Astrocyte (in vitro differentiated cells and primary cell): Measurements from ENCODE around the gene WIZ. TPM values are rescaled to one million over a fixed set of nuclear protein-coding genes. Genes with fewer than 3 reads are reported as not detected.

Source experiments
- DNase-seq: peaks from one replicate; pipeline ENCODE4 v3.0.0-alpha.2; 2010; ENCODE audit warnings: low read depth
- FAIRE-seq: peaks from 2 replicates; lab custom pipeline; 2011; peaks lifted over from hg19 to GRCh38; lab: Jason Lieb, UNC
- H2AFZ ChIP-seq: 2 replicates; pipeline ENCODE4 v1.6.0; 2012; ENCODE audit warnings: low read depth, low read length, inconsistent platforms
- H3K27ac ChIP-seq: 2 replicates; pipeline ENCODE4 v1.5.1; 2011; ENCODE audit warnings: low read depth, low read length, inconsistent platforms
- H3K27me3 ChIP-seq: 2 replicates; pipeline ENCODE4 v1.6.0; 2011; ENCODE audit warnings: low read length, inconsistent platforms; ENCODE audit not compliant: insufficient read depth
- H3K36me3 ChIP-seq: 2 replicates; pipeline ENCODE4 v1.5.1; 2011; ENCODE audit warnings: low read length, inconsistent platforms; ENCODE audit not compliant: insufficient read depth
- H3K4me1 ChIP-seq: 2 replicates; pipeline ENCODE4 v1.5.1; 2011; ENCODE audit warnings: low read length, inconsistent platforms; ENCODE audit not compliant: insufficient read depth
- H3K4me2 ChIP-seq: 2 replicates; pipeline ENCODE4 v1.6.0; 2012; ENCODE audit warnings: low read length, inconsistent platforms
- H3K4me3 ChIP-seq: 2 replicates; pipeline ENCODE4 v1.5.1; 2011; ENCODE audit warnings: low read depth, mild to moderate bottlenecking, low read length, inconsistent platforms; ENCODE audit not compliant: insufficient read depth
- H3K79me2 ChIP-seq: 2 replicates; pipeline ENCODE4 v1.6.0; 2012; ENCODE audit warnings: mild to moderate bottlenecking, low read length, inconsistent platforms; ENCODE audit not compliant: insufficient read depth
- H3K9ac ChIP-seq: 2 replicates; pipeline ENCODE4 v1.6.0; 2012; ENCODE audit warnings: mild to moderate bottlenecking, low read length, inconsistent platforms
- H3K9me3 ChIP-seq: 2 replicates; pipeline ENCODE4 v1.5.1; 2012; ENCODE audit warnings: low read depth, mild to moderate bottlenecking, low read length, inconsistent platforms; ENCODE audit not compliant: insufficient read depth
- H4K20me1 ChIP-seq: 2 replicates; pipeline ENCODE4 v1.6.0; 2012; ENCODE audit warnings: low read length, inconsistent platforms; ENCODE audit not compliant: insufficient read depth
- H3K27ac Mint-ChIP-seq: one replicate; pipeline ENCODE4 v1.8.0; 2021; ENCODE audit warnings: mild to moderate bottlenecking, mixed read lengths; ENCODE audit not compliant: unreplicated experiment
- H3K27me3 Mint-ChIP-seq: one replicate; pipeline ENCODE4 v1.8.0; 2021; ENCODE audit warnings: low read depth, mixed read lengths; ENCODE audit not compliant: unreplicated experiment
- H3K36me3 Mint-ChIP-seq: one replicate; pipeline ENCODE4 v1.8.0; 2021; ENCODE audit warnings: low read depth, mixed read lengths; ENCODE audit not compliant: unreplicated experiment
- H3K4me1 Mint-ChIP-seq: one replicate; pipeline ENCODE4 v1.8.0; 2021; ENCODE audit warnings: low read depth, mixed read lengths; ENCODE audit not compliant: unreplicated experiment
- H3K4me3 Mint-ChIP-seq: one replicate; pipeline ENCODE4 v1.8.0; 2021; ENCODE audit warnings: mild to moderate bottlenecking, moderate library complexity, mixed read lengths; ENCODE audit not compliant: unreplicated experiment
- H3K9me3 Mint-ChIP-seq: one replicate; pipeline ENCODE4 v1.8.0; 2021; ENCODE audit warnings: mild to moderate bottlenecking, mixed read lengths; ENCODE audit not compliant: unreplicated experiment
- CTCF ChIP-seq: IDR thresholded peaks from 2 replicates; pipeline ENCODE4 v1.5.1; 2011; ENCODE audit warnings: low read depth, mild to moderate bottlenecking, inconsistent platforms, low read length, moderate library complexity; ENCODE audit not compliant: insufficient read depth
- EZH2 ChIP-seq: IDR thresholded peaks from 2 replicates; pipeline ENCODE4 v1.6.1; 2012; ENCODE audit warnings: mild to moderate bottlenecking, low read length, inconsistent platforms; ENCODE audit not compliant: insufficient read depth
- total RNA-seq: library from RNA; stranded (reverse); gene quantifications from 2 replicates; pipeline ENCODE4 v1.2.1, GENCODE V29; 2021

Gene WIZ
- total RNA-seq, 1 donor from 2014 or later = 43.8 TPM

- Histone ChIP-seq H3K27me3 (no peaks in the 10 kb centered on the region), H3K36me3 (peaks cover 14% of the 10 kb centered on the region), H4K20me1 (peaks cover 96% of the 10 kb centered on the region), H3K79me2 (peaks cover 98% of the 10 kb centered on the region), H3K9me3 (no peaks in the 10 kb centered on the region), H3K9ac (no peak overlapping the region), H3K27ac (peak overlapping the region; percentile 9), H3K4me3 (no peak overlapping the region), H3K4me2 (no peak overlapping the region), H2AFZ (no peak overlapping the region), H3K4me1 (no peaks in the 10 kb centered on the region)
- Mint-ChIP-seq H3K4me1 (peaks cover 14% of the 10 kb centered on the region), H3K27me3 (no peaks in the 10 kb centered on the region), H3K36me3 (peaks cover 10% of the 10 kb centered on the region), H3K27ac (no peak overlapping the region), H3K9me3 (no peaks in the 10 kb centered on the region), H3K4me3 (no peak overlapping the region)
- FAIRE-seq = no peak
- DNase-seq = no peak
- TF ChIP-seq EZH2 (no peak), CTCF (no peak)
Observed at GRCh38 chr19:15404780-15405211, 45.0 kb downstream of the WIZ start.

- Histone ChIP-seq H3K36me3 (peaks cover 10% of the 10 kb centered on the region), H3K27me3 (no peaks in the 10 kb centered on the region), H3K9ac (no peak overlapping the region), H2AFZ (no peak overlapping the region), H4K20me1 (peaks cover 96% of the 10 kb centered on the region), H3K9me3 (no peaks in the 10 kb centered on the region), H3K4me1 (no peaks in the 10 kb centered on the region), H3K4me2 (no peak overlapping the region), H3K27ac (peak overlapping the region; percentile 9), H3K4me3 (no peak overlapping the region), H3K79me2 (peaks cover 93% of the 10 kb centered on the region)
- TF ChIP-seq EZH2 (no peak), CTCF (no peak)
- Mint-ChIP-seq H3K4me1 (peaks cover 14% of the 10 kb centered on the region), H3K27ac (no peak overlapping the region), H3K4me3 (no peak overlapping the region), H3K36me3 (peaks cover 5% of the 10 kb centered on the region), H3K27me3 (no peaks in the 10 kb centered on the region), H3K9me3 (no peaks in the 10 kb centered on the region)
- DNase-seq (no peak), FAIRE-seq (no peak)
Observed at GRCh38 chr19:15404097-15404779, 45.5 kb downstream of the WIZ start.

GRCh38 chr19:15403151-15403531, 46.6 kb downstream of the WIZ start:
- Mint-ChIP-seq H3K4me1 (peaks cover 14% of the 10 kb centered on the region), H3K27me3 (no peaks in the 10 kb centered on the region), H3K9me3 (no peaks in the 10 kb centered on the region), H3K36me3 (peaks cover 4% of the 10 kb centered on the region), H3K27ac (no peak overlapping the region), H3K4me3 (no peak overlapping the region)
- no peak overlapping the region for H2AFZ ChIP-seq
- H3K27ac ChIP-seq = no peak overlapping the region
- no peak overlapping the region for H3K4me3 ChIP-seq
- no peaks in the 10 kb centered on the region for H3K27me3 ChIP-seq
- H4K20me1 ChIP-seq = peaks cover 88% of the 10 kb centered on the region
- H3K9me3 ChIP-seq = no peaks in the 10 kb centered on the region
- DNase-seq (no peak), FAIRE-seq (no peak)
- H3K4me2 ChIP-seq = no peak overlapping the region
- TF ChIP-seq EZH2 = no peak
- no peak for TF ChIP-seq CTCF
- H3K36me3 ChIP-seq = peaks cover 9% of the 10 kb centered on the region
- H3K9ac ChIP-seq = no peak overlapping the region
- peaks cover 82% of the 10 kb centered on the region for H3K79me2 ChIP-seq
- no peaks in the 10 kb centered on the region for H3K4me1 ChIP-seq
